Stomach (tissue), 4 donors: Measurements from ENCODE around the gene RIMBP3C.

Source experiments
- CTCF ChIP-seq, 7 experiments: fragments of 450-650 bp in 4 of 7; fragments of 200-600 bp in 3 of 7; sonication (generic) in 3 of 7; IDR thresholded peaks; one replicate each; pipeline ENCODE4 v1.5.1; 2016 to 2019; ENCODE audit warnings: antibody characterized with exemption in 7 of 7, control low read depth in 2 of 7, mild to moderate bottlenecking in 1 of 7
- POLR2A ChIP-seq, 4 donors: fragments of 450-650 bp; IDR thresholded peaks; one replicate each; pipeline ENCODE4 v1.6.1; 2016; ENCODE audit warnings: antibody characterized with exemption in 4 of 4, control low read depth in 2 of 4, mild to moderate bottlenecking in 1 of 4, moderate library complexity in 1 of 4
- POLR2AphosphoS5 ChIP-seq, 3 donors: sonication (generic); formaldehyde crosslinking; IDR thresholded peaks; one replicate each; pipeline ENCODE4 v1.6.1; 2016; ENCODE audit warnings: antibody characterized with exemption in 3 of 3

DNA sequence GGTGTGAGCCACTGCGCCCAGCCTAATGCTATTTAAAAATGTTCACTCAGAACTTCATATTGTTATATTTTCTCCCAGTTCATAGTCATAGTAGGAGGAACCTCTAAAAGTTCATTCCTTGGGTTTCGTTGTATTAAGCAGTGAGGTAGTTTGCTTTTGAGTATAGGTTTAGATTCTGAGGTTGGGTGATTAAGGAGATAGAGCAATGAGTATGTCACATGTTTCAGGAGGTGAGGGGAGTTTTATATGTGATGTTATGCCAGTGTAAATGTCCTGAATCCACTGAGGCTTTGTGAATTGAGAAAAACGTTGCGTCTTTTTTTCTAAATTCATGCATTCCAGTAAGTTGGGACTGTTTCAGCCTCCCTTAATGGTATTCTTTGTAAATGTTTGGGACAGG is 20.4 kb upstream of the RIMBP3C start:
- TF ChIP-seq POLR2A (IDR thresholded peaks at IDR 0.05) (no peak), POLR2AphosphoS5 (IDR thresholded peaks at IDR 0.05) (no peak), CTCF (IDR thresholded peaks at IDR 0.05) (no peak)
